Inflammatory macrophage treated with lipopolysaccharide for 4 hours (primary cell): ENCODE results near the gene SLC39A5.

Experiments
- DNase-seq: peaks from one replicate; pipeline ENCODE4 v3.0.0-alpha.2; 2020

Gene SLC39A5

GRCh38 chr12:56216461-56216860 is 13.4 kb upstream of the SLC39A5 start:
- DNase-seq: no peak

GRCh38 chr12:56219840-56220239 is 10.0 kb upstream of the SLC39A5 start:
- no peak for DNase-seq

DNA sequence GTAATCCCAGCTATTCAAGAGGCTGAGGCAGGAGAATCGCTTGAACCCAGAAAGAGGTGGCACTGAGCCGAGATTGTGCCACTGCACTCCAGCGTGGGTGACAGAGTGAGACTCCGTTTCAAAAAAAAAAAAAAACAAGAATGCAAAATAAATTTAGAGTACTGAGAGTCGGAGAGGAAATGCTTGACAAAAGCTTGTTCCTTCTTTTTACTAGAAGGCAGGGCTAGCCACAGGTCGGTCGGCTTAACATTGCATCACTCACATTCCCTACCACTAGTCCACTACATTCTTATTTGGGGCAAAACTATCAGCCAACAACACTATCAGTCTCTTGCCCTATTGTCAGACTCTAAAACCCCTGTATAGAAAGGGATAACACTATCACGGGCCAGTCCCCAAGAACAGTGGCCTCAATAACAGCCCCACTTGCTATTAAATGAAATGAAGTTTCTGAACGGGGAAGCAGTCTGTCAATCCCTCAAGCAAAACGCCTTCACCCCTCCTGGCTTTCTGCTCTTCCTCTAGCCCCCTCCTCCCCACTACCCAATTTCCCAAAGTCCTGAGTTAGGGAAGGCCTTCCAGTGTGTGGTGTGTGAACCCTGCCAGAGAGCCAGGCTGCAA is 9.1 kb upstream of the SLC39A5 start:
- DNase-seq: peak; percentile 85

DNA sequence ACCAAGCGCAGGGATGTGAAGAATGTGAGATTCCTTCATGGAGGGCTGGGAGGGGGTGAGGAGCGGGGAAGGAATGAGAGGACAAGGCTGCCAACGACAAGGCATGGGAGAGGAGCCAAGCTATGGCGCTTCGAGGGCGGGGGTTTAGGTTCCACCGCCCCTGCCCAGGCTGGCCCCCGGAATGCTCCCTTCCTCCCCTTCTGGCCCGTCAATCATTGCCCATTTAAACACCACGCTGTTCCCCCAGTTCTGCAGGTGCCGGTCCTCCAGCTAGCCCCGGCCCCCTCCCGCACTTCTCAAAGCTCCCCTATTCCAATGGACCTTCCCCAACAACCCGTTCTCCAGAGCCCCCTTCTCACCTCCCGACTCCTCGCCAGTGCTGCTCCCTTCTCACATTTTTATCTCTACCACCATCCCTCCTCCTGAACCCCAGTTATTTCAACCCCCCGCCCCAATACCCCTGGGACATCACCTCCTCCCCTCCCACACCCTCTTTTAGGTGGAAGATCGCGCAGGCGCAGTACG is 8.6 kb upstream of the SLC39A5 start:
- DNase-seq: no peak

GRCh38 chr12:56221757-56222530 is 7.9 kb upstream of the SLC39A5 start, which contains the start of gene RNF41:
Gene RNF41, minus strand, starts transcription at chr12:56221922. Its CDS starts 7,875 bp downstream, at chr12:56214047.
- DNase-seq: peak; percentile 97

DNA sequence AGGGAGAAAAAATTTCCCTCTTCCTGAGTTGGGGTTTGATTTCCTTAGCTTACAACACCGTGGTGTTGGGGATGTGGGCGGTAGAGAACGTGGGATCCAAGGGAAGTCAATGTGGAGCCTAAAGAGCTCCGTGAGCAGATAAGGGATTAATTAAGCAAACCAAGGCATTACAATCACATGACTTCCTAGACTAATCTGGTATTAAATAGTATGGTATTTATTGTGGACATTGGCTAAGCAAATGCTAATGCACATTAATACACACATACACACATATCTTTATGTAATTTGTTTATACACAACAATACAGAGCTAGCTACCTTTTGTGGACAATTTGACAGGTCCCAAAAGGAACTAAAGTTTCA is 7.3 kb upstream of the SLC39A5 start:
- DNase-seq: no peak

- no peak for DNase-seq
These were observed 6.2 kb upstream of the SLC39A5 start for GRCh38 chr12:56223571-56224101.

- DNase-seq: peak; percentile 96
These were observed 5.6 kb upstream of the SLC39A5 start, which contains the start of gene NABP2 for GRCh38 chr12:56224102-56224701. Gene NABP2, plus strand, starts transcription at chr12:56224342. Its CDS starts 515 bp downstream, at chr12:56224857.

DNA sequence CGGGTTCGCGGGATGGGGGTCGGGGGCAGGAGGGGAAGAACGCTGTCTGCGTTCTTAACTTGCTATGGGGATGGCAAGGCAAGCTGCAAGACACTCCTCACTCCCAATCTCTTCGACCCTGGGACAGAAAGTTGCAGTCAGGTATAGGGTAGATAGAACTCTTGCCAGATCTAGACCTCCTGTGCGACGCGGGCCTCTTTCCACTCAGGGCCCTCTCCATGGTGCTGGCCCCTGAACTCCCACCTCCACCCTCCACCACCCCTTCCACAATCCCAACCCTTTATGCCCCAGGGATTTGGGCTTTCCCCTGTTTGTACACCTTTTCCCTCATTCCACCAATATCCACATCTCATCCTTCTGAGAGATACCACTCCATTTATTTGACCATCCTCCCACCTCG is 4.9 kb upstream of the SLC39A5 start:
- DNase-seq: no peak

DNA sequence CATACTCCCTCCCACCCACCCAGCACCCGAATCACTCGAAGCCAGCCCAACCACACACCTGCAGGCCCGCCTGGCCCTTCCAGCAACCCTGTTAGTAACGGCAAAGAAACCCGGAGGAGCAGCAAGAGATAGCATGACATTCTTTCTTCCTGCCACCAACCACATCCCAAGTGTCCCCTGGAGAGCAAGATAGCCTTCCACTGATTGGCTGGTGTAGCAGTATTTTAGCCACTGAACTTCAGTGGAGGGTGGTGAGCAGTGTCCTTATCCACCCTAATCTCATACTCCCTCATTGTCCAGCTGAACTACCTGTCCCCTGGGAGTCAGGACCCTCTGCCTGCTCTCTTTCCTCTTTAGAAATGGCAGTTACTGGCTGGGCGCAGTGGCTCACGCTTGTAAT is 769 bp upstream of the SLC39A5 start:
- DNase-seq: no peak

DNA sequence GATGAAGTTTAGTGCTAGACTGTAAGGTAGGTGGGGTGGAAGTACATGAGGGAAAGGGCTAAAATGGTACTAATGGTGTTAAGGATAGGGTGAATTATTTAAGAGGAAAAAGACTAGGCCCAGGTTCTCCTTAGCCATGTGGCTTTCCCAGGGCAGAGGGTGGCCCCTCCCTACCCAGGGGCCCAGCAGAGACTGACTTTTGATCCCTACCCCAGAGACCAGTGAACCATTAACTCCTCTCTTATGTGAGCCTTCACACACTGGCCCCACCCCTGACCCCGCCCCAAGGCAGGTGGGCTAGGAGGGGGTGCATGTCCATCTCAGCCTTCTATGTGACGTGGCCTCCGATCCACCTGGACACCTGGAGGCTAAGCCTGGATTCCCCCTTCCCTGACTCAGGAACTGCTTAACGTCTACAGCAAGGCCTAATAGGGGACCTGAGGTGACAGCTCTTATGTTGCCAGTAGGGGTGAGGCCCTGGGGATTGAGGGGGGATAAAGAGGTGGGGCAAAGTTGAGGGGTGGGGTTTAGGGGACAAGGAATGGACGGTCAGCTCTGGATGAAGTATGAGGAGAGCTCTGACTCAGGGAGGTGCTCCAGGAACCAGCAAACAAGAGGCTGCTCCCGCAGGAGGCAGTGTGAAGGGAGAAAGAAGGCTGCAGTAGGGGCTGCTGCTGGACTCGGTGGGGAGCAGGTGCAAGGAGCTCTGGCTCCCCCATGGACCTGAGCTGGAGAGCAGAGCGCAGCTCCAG is 757 bp downstream of the SLC39A5 start:
- DNase-seq: no peak

DNA sequence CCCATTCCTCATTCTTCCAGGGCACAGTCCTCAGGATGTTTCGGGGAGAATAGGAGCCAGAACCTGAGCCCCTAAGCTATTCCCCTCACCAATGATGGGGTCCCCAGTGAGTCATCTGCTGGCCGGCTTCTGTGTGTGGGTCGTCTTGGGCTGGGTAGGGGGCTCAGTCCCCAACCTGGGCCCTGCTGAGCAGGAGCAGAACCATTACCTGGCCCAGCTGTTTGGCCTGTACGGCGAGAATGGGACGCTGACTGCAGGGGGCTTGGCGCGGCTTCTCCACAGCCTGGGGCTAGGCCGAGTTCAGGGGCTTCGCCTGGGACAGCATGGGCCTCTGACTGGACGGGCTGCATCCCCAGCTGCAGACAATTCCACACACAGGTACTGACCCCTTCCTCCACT is 1.3 kb downstream of the SLC39A5 start:
- no peak for DNase-seq

GRCh38 chr12:56234746-56235436 is 5.0 kb downstream of the SLC39A5 start:
- DNase-seq: no peak

DNA sequence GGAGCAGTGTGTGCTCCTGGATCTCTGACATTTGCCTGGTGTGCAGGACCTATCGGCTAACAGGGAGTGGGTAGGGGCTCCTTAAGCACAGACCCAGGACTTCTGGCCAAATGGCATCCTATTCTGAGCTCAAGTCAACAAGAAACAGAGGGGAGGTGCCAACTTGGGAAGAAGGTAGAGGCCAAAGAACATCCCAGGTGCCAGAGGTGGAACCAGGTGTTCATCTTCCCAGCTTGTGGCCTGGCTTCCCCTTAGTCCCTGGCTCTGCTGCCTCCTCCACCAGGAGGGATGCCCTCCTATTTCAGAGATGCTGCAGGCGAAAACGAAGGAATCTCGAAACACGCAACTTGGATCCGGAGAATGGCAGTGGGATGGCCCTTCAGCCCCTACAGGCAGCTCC is 6.2 kb downstream of the SLC39A5 start:
- no peak for DNase-seq

GRCh38 chr12:56236985-56237384 is 7.1 kb downstream of the SLC39A5 start:
- DNase-seq: no peak

DNA sequence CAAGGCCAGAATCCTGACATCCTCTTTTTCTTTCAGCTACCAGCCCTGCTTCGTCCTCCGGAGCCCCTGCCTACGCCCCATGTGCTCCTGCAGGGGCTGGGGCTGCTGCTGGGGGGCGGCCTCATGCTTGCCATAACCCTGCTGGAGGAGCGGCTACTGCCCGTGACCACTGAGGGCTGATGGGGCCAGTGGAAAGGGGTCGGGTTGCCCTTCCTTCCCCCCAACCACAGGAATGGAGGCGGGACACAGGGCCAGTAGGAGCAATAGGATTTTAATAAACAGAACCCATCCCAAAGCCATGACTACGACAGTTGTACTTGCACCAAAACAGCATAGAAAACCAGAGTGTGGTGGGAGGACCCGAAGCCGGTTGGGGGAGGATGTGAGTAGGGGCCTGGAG is 7.7 kb downstream of the SLC39A5 start:
- DNase-seq: no peak

DNA sequence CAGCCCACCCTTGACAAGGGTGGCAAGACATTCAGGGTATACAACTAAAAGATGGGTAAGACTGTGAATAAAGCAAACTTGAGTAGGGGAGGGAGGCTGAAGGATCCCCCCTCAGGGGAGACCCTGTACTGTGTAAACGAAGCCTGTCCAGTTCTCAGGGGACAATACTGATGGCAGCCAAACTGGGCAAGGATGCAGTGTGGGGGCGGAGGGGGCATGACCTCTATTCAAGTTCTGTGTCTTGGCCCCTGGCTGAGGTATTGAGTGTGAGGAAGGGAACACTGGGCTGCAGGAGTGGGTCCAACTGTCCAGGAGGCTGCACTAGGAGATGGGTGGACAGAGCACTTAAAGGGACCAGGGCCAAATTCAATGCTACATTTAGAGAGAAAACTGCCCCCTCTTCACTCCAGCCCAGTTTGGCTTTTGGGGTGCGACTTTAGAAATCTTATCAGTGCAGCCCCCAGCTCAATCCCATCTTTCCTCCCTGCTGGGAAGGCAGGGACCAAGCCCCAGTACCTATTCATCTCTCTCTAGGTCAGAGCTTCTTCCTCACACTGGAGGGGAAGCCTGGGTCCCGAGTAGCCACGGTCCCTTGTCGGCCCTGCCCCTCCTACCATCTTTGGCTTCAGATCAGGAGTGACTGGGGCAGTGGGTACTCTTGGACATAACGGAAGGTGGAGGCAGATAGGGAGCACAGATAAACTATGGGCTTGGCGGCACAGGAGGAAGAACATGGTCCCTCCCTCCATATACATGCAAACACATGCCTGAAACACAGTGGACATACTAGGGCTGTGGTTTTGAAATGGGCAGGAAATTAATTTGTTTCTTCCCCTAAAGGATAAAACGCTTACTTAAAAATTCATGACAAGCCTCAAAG is 11.8 kb downstream of the SLC39A5 start:
- no peak for DNase-seq

DNA sequence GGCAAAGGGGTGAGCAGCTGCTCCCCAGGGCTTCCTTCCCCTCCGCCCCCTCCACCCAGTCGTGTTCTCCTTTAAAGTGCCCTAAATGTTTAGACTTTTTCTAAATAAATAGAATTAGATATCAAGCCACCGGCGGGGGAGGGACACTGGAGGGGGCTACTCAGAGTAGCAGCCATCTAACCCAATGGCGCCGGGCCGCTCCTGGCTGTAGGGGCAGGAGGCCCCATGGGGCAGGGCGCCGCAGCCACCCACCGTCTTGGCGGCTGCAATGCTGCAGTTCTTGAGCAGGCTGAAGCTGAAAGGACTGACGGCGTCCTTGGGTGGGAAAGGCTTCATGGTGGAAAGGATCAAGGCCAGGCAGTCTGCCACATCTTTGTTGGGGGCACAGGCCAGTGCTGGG is 13.1 kb downstream of the SLC39A5 start:
- no peak for DNase-seq

DNA sequence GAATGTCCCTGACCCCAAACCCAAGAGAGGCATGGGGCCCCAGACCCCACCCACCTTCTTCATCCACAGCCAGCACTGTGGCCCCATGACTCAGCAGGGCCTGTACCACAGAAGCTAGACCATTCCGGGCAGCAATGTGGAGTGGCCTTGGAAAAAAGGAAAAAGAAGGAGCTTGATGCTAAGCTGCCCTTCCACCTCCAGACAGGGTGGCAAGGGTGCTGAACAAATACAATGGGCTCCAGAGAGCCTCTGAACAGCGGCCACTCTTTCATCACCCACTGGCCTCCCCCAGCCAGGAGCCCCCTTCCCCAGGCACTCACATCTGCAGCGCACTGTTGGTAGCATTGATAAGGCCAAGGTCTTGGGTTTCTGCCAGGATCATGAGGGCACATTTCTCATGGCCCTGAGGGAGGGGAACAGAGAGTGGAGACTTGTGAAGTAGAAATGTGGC is 13.9 kb downstream of the SLC39A5 start:
- no peak for DNase-seq

GRCh38 chr12:56244494-56244893 is 14.6 kb downstream of the SLC39A5 start:
- DNase-seq: no peak

GRCh38 chr12:56247923-56248322 is 18.1 kb downstream of the SLC39A5 start:
- DNase-seq: no peak
